Cardiac fibroblast (primary cell): ENCODE measurements around the gene SERPINA5.
"Not testable (repeated sequence)": the region's sequence is repeated elsewhere in the genome, so short reads cannot be mapped to it uniquely, and the experiment has no call there.

Experiments used
- DNase-seq, 2 donors: peaks; one replicate each; pipeline versions ENCODE4 v3.0.0 to v3.0.0-alpha.2; 2010; ENCODE audit warnings: low read depth in 2 of 2
- H3K4me3 ChIP-seq, 2 donors: replicated peaks in 1 of 2; 1 replicate in 1 of 2; 2 replicates in 1 of 2; pipeline ENCODE4 v1.5.1; 2011; ENCODE audit warnings: low read depth in 2 of 2, low read length in 2 of 2, mild to moderate bottlenecking in 2 of 2, moderate library complexity in 1 of 2
- CTCF ChIP-seq: IDR thresholded peaks from one replicate; pipeline ENCODE4 v1.5.1; 2011; ENCODE audit warnings: low read depth, mild to moderate bottlenecking, low read length, inconsistent platforms

The SERPINA5 gene

DNA sequence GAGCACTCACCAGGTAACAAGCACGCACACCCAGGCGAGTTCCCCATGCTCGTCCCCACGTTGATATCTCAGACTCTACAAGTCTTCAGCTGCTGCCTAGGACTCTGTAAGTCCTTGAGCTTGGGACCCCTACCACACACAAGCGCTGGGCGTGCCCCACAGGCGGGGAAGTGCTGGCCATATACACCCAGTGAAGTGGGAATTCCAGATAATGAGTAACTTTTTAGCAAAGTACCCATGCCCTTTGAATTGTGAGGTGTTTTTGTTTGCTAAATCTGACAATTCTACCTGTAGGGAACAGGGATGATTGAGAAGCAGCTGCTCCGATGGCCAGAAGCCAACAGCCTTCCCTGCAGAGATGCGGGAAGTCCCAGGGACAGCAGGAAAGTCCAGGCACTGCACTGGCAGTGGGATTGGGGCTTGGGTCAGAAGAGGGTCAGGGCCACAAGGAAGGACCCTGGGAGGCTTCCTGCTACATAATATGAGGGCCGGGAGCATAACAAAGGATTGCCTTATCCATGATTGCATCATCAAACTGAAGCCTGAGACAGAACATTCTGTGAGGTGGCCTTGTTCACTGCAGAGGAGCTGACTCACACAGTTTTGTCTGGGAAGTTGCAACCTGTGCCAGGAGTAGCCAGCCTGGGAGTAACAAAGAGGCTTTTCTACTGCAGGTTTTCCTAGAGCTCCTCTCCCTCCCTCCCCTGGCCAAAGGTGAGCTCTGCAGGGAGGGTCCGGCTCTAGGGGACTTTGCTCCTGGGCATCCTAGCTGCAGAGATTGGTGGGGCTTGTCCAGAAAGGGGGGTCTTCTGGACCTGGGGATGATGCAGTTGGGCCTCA is 17.8 kb downstream of the SERPINA5 start:
- peak; percentile 46 for TF ChIP-seq CTCF
- peak overlapping the region in 1 of 2 donors; percentile 24 for H3K4me3 ChIP-seq
- DNase-seq: peak; percentile 97 to 99

DNA sequence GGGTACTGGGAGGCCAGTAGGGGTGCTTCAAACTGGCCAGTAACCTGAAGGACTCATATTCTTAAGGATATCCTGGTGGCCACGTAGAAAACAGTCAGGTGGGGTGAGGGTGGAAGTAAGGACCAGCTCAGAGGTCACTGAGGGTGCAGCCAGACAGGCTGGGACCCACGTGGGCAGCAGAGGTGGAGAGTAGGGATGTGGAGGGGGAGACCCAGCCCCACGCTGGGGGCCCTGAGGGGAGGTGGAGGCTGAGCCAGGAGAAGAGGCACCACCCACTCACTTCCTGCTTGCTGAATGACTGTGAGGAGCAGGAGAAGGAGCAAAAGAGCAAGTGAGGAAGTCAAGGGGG is 18.4 kb downstream of the SERPINA5 start:
- H3K4me3 ChIP-seq: peak overlapping the region in 1 of 2 donors; percentile 24
- no peak for TF ChIP-seq CTCF
- peak in 1 of 2 donors; percentile 39 for DNase-seq

DNA sequence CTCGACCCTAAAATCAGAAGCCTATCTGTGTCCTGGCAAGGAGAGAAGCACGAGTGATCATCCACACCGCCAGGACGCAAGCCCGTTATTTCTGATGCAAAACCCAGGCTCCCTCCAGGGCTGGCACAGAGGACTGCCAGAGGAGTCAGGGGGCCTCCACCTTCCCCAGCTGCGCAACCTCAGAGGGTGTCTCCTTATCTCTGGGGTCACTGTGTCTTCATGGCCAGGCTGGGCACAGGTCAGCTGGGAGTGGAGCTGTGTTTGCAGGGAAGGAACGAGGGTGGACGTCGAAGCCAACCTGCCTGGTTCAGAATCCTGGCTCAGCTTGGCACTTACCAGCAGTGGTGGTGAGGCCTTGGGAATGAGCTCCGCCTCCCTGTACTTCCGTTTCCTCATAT is 18.9 kb downstream of the SERPINA5 start:
- H3K4me3 ChIP-seq: no peak overlapping the region
- no peak for TF ChIP-seq CTCF
- DNase-seq: no peak

- DNase-seq: peak; percentile 95 to 97
- H3K4me3 ChIP-seq: no peak overlapping the region
- no peak for TF ChIP-seq CTCF
Measured at GRCh38 chr14:94601884-94602391, 20.7 kb downstream of the SERPINA5 start.

DNA sequence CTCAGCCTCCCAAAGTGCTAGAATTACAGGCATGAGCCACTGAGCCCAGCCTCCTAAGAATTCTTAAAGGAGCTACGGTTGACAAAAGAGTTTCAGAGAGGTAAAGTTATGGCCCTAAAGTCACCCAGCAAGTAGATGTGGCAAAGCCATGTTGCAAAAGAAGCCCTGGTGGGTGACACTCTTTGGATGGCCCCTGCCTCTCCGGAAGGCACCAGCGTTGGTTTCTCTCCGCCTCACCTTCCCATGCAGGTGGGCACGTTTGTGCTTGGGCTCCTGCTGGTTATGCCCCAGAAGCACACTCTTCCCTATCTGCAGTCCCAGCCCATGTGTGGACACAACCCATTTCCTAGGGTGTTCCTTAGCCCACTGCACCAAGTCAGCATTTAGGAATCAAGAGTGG is 21.5 kb downstream of the SERPINA5 start:
- TF ChIP-seq CTCF: no peak
- no peak overlapping the region for H3K4me3 ChIP-seq
- no peak for DNase-seq

GRCh38 chr14:94605361-94605760 is 24.1 kb downstream of the SERPINA5 start:
- TF ChIP-seq CTCF: no peak
- H3K4me3 ChIP-seq: no peak overlapping the region
- no peak for DNase-seq

GRCh38 chr14:94608966-94609365 is 27.7 kb downstream of the SERPINA5 start:
- not testable (repeated sequence) for DNase-seq, H3K4me3 ChIP-seq
